Measurements from ENCODE around the gene DNAJC4. TPM values are rescaled to one million over a fixed set of nuclear protein-coding genes. Genes with fewer than 3 reads are reported as not detected.

DNAJC4 gene, protein sequence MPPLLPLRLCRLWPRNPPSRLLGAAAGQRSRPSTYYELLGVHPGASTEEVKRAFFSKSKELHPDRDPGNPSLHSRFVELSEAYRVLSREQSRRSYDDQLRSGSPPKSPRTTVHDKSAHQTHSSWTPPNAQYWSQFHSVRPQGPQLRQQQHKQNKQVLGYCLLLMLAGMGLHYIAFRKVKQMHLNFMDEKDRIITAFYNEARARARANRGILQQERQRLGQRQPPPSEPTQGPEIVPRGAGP
- 8.0 and 18.2 TPM in 2 replicates for total RNA-seq

DNA sequence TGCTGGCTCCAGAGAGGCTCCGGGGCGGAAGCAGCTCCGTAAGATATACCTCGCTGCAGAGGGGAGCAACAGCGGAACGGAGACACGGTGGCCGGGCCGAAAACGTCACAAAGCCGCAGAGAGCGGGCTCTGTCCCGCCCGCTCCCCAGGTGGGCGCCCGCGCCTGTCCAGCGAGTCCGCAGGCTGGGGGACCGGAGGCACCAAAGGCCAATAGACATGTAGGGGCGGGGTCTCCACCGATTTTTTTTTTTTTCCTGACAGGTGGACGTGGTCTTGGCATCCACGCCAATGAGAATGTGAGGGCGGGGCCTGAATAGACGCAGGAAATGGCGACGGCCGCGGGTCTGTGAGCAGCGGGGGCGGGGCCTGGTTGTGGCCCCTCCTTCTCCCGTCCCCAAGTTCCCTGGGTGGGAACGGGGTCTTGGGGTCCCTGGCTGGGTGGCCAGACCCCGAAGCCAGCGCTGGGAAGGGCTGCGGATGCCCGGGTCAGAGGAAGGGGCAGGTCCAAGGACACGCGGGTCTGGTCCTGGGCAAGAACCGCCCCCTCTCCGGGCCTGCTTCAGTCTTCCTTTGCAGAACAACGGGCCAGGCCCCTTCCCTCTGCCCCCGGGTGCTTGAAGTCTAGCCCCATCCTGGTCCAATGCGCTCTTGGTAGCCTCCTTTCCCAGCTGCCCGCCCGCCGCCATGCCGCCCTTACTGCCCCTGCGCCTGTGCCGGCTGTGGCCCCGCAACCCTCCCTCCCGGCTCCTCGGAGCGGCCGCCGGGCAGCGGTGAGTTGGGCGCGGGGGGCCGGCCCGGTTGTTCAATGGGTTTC lies at the start of gene DNAJC4:
Gene DNAJC4, plus strand, starts transcription at position 378 of the 814 bp plus-strand sequence. Its CDS starts 307 bp downstream, at position 685.

DNA sequence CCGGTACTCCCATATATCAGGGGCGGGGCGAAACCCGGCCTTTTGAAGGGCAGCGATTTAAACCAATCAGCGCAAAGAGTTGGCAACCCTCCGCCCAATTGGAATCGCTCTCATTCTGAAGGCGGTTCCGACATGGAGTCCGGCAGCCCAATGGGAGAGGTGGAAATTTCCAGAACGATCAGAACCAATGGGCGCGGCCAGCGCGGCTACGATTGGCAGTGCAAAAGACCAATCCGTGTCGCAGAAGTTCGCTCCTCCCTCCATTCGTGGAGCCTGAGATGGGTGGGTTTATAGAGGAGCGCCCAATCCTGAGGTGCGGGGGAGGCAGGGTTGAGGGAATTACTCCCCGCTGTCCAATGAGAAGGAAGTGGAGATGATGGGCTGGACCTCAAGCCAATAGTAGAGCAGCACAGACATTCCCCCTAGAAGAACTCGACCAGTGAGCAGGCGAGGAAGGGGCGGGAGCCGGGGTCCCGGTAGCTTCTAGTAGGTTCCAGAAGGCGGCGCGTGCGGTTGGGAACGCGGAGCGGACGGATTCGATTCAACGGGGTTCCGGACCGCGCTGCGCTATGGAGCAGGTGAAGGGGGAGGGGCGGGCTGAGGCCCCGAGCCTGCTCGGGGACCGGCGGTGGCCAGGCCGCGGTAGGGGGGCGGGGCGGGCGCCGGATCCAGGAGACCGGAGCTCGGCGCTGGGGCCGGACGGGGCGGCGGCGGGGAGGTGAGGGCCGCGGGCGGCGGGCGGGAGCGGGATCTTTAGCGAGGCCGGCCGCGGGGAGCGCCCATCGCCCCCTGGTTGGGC lies 44.5 kb upstream of the DNAJC4 start, which contains the start of gene STIP1:
Gene STIP1, plus strand, starts transcription at position 479 of the 799 bp plus-strand sequence. Its CDS starts 91 bp downstream, at position 570.

DNA sequence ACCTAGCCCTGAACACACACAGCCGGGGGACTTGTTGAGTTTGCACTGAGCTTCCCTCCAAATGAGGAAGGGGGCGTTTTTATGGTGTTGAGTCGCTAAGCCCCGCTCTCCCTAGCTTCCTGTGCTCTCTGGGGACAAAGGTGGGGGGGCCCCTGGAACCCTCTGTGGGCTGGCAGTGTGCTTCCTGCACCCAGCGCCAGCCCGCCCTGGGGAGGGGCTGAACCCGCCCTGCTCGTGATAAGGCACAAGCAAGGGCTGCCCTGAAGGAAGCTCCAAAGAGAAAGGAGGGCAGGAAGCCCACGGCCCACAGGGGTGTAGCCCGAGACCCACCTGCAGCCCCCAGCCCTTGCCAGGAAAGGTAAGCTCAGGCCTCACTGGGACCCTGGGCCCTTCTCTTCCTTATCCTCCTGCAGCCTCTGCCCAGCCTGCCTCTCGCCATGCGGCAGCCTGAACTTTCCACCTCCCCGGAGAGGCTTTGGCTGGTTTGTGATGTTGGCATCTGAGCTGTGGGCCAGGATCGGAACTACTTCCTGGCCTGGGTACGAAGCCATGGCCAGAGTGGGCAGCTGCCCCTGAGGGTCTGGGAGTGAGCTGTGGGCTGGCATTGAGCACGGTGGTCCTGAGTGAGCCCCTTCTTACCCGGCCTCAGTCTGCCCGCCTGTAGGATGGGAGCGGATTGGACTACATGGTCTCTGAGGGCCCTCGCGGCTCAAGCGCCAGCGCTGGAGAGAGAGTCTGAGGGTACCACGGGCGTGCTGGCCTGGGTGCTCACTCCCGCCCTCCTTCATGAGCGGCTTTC lies 23.7 kb upstream of the DNAJC4 start, which contains the start of gene FERMT3:
Gene FERMT3, plus strand, starts transcription at position 265 of the 799 bp plus-strand sequence. CDS start 644 bp downstream, outside the sequence.

DNA sequence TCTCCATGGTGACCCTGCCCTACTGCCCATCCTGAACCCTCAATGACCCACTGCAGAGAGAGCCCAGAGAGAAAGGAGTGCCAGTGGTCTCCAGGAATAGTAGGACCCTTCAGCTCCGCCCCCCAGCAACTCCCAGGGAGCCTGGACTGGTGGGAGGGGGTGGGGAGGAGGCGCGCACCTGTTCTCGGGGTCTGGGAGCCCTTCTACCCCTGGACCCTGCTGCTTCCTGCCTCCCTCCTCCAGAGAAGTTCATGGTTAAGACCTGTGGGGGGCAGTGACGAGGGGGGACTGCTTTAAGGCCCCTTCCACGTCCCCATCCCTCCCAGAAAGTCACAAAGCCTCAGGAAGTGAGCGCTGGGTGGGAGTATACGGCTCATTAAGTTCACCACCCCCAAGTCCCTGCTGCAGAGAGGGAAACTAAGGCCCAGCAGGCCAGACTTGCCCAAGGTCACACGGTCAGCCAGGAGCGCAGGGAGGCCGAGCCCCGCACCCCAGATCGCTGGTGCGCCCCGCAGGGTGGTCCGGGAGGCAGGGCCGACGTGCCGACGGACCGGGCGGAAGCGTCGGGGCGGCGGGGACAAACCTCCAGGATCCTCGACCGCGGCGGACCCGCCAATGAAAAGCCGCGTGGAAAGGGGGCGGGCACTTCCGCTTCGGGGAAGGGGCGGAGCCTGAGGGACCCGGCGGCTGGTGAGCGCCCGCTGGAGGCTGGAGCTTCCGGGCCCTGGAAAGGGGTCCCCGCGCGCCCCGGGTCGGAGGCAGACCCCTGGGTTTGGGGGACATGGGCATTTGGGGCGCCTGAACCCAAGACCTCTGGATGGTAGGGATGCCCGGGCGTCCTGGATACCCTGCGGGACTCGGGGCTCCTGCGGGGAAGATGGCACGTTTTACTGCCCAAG lies 4.5 kb upstream of the DNAJC4 start, which contains the start of the genes NUDT22 and TRPT1:
Gene NUDT22, plus strand, starts transcription at position 667 of the 899 bp plus-strand sequence. CDS start 379 bp downstream, outside the sequence.
Gene TRPT1, minus strand, starts transcription at position 579 of the 899 bp plus-strand sequence. Its CDS starts 326 bp downstream, at position 253.

DNA sequence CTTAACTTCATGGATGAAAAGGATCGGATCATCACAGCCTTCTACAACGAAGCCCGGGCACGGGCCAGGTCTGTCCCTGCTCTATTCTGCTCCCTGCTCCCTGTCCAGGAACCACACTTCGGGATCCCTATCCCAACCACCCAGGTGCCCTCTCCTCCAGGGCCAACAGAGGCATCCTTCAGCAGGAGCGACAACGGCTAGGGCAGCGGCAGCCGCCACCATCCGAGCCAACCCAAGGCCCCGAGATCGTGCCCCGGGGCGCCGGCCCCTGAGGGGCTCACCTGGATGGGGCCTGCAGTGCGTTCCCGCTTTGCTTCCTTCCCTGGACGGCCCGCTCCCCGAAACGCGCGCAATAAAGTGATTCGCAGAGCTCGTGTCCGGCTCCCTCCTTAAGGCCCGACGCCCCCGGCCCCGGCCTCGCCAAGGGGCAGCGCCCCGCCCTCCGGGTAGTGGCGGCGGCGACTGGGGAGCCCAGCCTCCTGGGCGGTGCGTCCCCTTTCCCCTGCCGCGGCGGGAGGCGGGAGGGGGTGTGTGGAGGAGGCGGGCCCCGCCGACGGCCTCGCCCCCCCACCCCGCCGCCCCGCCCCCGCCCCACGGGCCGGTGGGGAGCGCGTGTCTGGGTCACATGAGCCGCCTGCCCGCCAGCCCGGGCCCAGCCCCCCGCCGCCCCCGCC lies 3.7 kb downstream of the DNAJC4 start, which contains the start of gene VEGFB:
Gene VEGFB, plus strand, starts transcription at position 672 of the 674 bp plus-strand sequence. CDS start 250 bp downstream, outside the sequence.

DNA sequence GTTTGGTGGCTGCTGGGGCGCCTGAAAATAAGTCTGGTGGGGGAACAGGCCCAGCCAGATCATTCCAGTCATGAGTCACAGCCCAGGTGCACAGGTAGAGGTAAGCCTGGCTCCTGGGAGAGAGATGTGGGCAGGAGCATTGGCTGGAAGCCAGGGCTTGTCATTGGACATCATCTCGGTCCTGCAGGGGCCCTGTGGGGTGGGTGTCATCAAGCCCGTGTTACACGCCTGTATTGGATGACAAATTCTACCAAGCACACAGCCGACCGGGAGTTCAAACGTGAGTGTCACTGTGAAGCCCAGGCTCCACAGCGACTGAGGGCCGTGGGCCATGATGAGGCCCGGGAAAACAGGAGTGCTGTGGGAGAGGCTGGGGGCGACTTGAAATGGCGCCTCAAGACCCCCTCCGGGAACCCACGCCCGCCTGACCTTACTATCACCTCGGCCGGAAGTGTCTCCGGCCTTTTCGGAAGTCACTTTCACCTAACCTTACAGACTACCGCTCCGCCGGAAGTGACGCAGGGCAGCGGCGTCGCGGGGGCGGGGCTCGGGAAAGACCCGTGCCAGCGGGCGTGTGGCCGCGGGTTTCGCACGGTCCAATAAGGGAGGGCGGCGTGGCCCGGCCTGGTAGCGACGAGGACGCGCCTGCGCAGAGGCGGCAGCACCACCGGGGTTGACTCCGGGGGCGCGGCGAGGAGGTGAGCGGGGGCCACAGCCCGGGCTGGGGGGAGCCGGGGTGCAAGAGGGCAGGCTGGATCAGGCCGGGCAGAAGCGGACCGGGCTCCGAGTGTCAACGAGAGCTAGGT lies 10.3 kb downstream of the DNAJC4 start, which contains the start of gene FKBP2:
Gene FKBP2, plus strand, starts transcription at position 661 of the 806 bp plus-strand sequence. CDS start 1,293 bp downstream, outside the sequence.

DNA sequence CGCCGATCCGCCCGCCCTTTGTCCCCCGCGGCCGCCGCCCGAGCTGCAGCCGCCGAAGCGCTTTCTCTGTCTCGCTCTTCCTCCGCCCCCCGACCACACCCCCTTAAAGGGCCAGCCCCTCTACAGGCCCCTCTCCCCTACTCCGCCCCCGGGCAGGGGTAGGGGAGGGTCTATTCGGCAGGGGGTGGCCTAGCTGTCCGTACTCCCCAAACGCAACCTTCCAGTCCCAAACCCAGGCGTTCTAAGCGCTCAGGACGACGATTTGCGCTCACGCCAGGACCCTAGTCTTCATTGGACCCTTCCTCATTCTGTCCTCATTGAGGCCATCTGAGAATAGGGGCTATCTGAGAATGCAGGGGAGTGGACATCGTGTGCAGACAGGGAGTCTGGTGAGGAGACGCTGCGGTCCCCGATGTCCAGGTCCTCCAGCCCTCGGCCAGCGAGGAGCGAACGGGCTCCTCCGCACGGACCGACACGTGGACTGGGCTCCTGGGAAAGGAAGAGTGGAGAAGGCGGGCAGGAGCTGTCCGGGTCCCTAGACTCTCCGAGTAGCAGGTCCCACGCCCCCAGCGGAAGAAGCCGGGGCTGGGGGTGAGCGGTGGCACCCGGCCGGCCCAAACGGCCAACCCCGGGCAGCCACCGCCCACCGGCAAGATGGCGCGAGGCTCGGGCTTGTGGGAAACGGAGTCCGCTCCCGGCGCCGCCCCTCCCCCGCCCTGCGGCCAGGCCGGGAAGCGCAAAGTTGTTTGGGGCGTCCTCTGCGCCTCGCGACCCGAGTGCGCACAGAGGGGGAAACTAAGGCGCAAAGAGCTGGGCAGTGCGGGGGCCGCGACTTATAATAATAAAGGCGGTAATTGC lies 16.8 kb downstream of the DNAJC4 start, which contains the start of gene PPP1R14B:
Gene PPP1R14B, minus strand, starts transcription at position 73 of the 858 bp plus-strand sequence. CDS start 270 bp downstream, outside the sequence.

DNA sequence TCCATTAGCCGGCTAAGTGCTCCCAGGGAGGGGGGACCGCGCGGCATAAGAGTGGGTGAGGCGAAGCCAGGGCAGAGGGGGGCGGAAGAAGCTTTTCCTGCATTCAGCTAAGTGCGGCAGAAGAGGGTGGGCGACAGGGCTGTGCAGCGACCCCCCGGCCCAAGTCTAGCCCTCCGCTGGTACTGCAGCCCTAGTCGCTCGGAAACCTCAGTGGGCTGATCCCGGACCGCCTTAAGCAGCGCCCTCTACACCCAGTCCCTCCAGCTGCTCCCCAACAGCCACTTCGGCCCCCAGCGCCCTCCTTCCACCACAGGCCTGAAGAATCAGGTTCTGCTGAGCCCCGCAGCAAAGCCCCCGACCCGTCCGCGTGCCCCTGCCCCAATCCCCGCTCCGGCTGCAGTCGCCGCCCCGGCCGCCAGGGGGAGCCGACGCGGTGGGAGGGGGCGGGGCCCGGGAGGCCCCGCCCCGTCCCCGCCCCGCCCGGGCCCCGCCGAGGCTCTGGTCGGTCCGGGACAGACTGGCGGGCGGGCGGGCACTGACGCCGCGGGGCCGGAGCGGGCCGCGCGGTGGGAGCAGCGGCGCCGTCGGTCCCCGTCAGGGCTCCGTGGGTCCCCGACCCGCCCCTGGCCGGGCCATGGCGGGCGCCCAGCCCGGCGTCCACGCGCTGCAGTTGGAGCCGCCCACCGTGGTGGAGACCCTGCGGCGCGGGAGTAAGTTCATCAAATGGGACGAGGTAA lies 20.8 kb downstream of the DNAJC4 start, which contains the start of gene PLCB3:
Gene PLCB3, plus strand, starts transcription at position 515 of the 737 bp plus-strand sequence. Its CDS starts 120 bp downstream, at position 635.

Other genes starting within 250 kb of the DNAJC4 start
- gene OTUB1, start 244.1 kb upstream of the DNAJC4 start, total RNA-seq = 43.0 and 60.2 TPM in 2 replicates
- 0.15 and 0.50 TPM in 2 replicates for gene FLRT1, start 194.6 kb upstream of the DNAJC4 start, total RNA-seq
- gene MACROD1, start 64.4 kb upstream of the DNAJC4 start, total RNA-seq = 22.4 and 23.3 TPM in 2 replicates
- 119 and 132 TPM in 2 replicates for gene STIP1, start 44.4 kb upstream of the DNAJC4 start, total RNA-seq
- gene FERMT3, start 23.8 kb upstream of the DNAJC4 start, total RNA-seq = 1.8 and 6.0 TPM in 2 replicates
- 28.5 and 50.6 TPM in 2 replicates for gene TRPT1, start 4.4 kb upstream of the DNAJC4 start, total RNA-seq
- 62.4 and 66.0 TPM in 2 replicates for gene NUDT22, start 4.3 kb upstream of the DNAJC4 start, total RNA-seq
- gene VEGFB, start 4.0 kb downstream of the DNAJC4 start, total RNA-seq = 38.7 and 41.5 TPM in 2 replicates
- 45.7 and 91.8 TPM in 2 replicates for gene FKBP2, start 10.5 kb downstream of the DNAJC4 start, total RNA-seq
- gene PPP1R14B, start 16.4 kb downstream of the DNAJC4 start, total RNA-seq = 164 and 283 TPM in 2 replicates
- gene PLCB3, start 21.0 kb downstream of the DNAJC4 start, total RNA-seq = 46.4 and 54.9 TPM in 2 replicates
- gene BAD, start 54.1 kb downstream of the DNAJC4 start, total RNA-seq = 80.6 and 85.5 TPM in 2 replicates
- gene GPR137, start 55.3 kb downstream of the DNAJC4 start, total RNA-seq = 11.8 and 21.2 TPM in 2 replicates
- gene KCNK4, start 60.8 kb downstream of the DNAJC4 start, total RNA-seq = 0.17 TPM in 1 of 2 replicates, not detected in the other
- gene CATSPERZ, start 69.8 kb downstream of the DNAJC4 start, total RNA-seq = 0.44 and 0.66 TPM in 2 replicates
- gene ESRRA, start 75.0 kb downstream of the DNAJC4 start, total RNA-seq = 34.6 and 44.3 TPM in 2 replicates
- gene TRMT112, start 87.0 kb downstream of the DNAJC4 start, total RNA-seq = 177 and 342 TPM in 2 replicates
- 202 and 213 TPM in 2 replicates for gene PRDX5, start 87.6 kb downstream of the DNAJC4 start, total RNA-seq
- gene CCDC88B, start 109.7 kb downstream of the DNAJC4 start, total RNA-seq = 1.0 and 1.2 TPM in 2 replicates
- gene RPS6KA4, start 128.6 kb downstream of the DNAJC4 start, total RNA-seq = 45.8 and 49.0 TPM in 2 replicates

All from smooth muscle cell of trachea (primary cell).